Right lobe of liver (tissue), 4 donors: ENCODE data around the gene PHAF1.

Source experiments
- POLR2A ChIP-seq: fragments of 450-650 bp; IDR thresholded peaks from one replicate; pipeline ENCODE4 v1.6.1; 2017; ENCODE audit warnings: antibody characterized with exemption, mild to moderate bottlenecking
- TF ChIP-seq, protein P1 (sequence below), 4 donors: fragments of 200-600 bp in 3 of 4; fragments of 450-650 bp in 1 of 4; IDR thresholded peaks; one replicate each; pipeline versions ENCODE4 v1.5.1 to v1.8.0; 2016 to 2022; ENCODE audit warnings: antibody characterized with exemption in 4 of 4, mild to moderate bottlenecking in 2 of 4
- donor health status: DM: no; HTN: no; CAD: no.
- donor health status: DM: no; HTN: no; CAD: no.
- donor health status: DM: no; HTN: yes; CAD: no.

DNA sequence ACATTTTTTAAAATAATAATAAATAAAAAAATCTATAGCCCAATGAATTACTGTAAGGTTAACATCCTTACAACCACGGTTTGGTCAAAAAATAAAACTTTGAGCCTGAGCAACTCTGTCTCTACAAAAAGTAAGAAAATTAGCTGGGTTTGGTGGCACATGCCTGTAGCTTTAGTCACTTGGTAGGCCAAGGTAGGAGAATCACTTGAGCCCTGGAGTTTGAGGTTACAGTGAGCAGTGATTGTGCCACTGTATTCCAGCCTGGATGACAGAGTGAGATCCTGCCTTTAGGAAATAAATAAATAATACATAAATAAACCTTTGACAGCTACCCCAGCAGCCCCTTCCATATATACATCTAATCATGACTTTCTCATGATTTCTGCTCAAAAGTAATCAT lies 26.9 kb upstream of the PHAF1 start:
- TF ChIP-seq POLR2A, result no peak
- TF ChIP-seq, protein P1, sequence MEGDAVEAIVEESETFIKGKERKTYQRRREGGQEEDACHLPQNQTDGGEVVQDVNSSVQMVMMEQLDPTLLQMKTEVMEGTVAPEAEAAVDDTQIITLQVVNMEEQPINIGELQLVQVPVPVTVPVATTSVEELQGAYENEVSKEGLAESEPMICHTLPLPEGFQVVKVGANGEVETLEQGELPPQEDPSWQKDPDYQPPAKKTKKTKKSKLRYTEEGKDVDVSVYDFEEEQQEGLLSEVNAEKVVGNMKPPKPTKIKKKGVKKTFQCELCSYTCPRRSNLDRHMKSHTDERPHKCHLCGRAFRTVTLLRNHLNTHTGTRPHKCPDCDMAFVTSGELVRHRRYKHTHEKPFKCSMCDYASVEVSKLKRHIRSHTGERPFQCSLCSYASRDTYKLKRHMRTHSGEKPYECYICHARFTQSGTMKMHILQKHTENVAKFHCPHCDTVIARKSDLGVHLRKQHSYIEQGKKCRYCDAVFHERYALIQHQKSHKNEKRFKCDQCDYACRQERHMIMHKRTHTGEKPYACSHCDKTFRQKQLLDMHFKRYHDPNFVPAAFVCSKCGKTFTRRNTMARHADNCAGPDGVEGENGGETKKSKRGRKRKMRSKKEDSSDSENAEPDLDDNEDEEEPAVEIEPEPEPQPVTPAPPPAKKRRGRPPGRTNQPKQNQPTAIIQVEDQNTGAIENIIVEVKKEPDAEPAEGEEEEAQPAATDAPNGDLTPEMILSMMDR (IDR thresholded peaks at IDR 0.05), result no peak
